BLaER1 (cell line): Measurements from ENCODE around the gene NSUN6.
"Not testable (repeated sequence)": the region's sequence is repeated elsewhere in the genome, so short reads cannot be mapped to it uniquely, and the experiment has no call there.

Experiments used
- H3K27ac ChIP-seq: shearing (Covaris generic); formaldehyde crosslinking; 2 replicates; pipeline ENCODE4 v1.8.1; 2022
- H3K27me3 ChIP-seq: shearing (Covaris generic); formaldehyde crosslinking; 2 replicates; pipeline ENCODE4 v1.8.1; 2022
- H3K36me3 ChIP-seq: shearing (Covaris generic); formaldehyde crosslinking; 2 replicates; pipeline ENCODE4 v1.8.1; 2022
- H3K4me1 ChIP-seq: shearing (Covaris generic); formaldehyde crosslinking; 2 replicates; pipeline ENCODE4 v1.8.1; 2022
- H3K4me2 ChIP-seq: shearing (Covaris generic); formaldehyde crosslinking; 2 replicates; pipeline ENCODE4 v1.8.1; 2022
- H3K4me3 ChIP-seq: shearing (Covaris generic); formaldehyde crosslinking; 2 replicates; pipeline ENCODE4 v1.8.1; 2022
- H3K9ac ChIP-seq: shearing (Covaris generic); formaldehyde crosslinking; 2 replicates; pipeline ENCODE4 v1.8.1; 2022
- H3K9me3 ChIP-seq: shearing (Covaris generic); formaldehyde crosslinking; 2 replicates; pipeline ENCODE4 v1.8.1; 2022
- H4K20me1 ChIP-seq: shearing (Covaris generic); formaldehyde crosslinking; 2 replicates; pipeline ENCODE4 v1.8.1; 2022
- Cebpa-rat ChIP-seq: shearing (Covaris generic); IDR thresholded peaks from 2 replicates; pipeline ENCODE4 v1.8.1; 2022

The NSUN6 gene

GRCh38 chr10:18583575-18584270 lies 67.7 kb downstream of the NSUN6 start:
- Histone ChIP-seq H3K4me3 (peak overlapping the region; percentile 52), H3K9ac (peak overlapping the region; percentile 69; the same call in 1 of the 2 replicates), H4K20me1 (no peaks in the 10 kb centered on the region), H3K9me3 (peaks cover 66% of the 10 kb centered on the region), H3K27ac (peak overlapping the region; percentile 83), H3K27me3 (no peaks in the 10 kb centered on the region), H3K36me3 (peaks cover 70% of the 10 kb centered on the region), H3K4me2 (peak overlapping the region; percentile 84), H3K4me1 (peaks cover 50% of the 10 kb centered on the region)
- no peak for TF ChIP-seq Cebpa-rat

- H3K36me3 ChIP-seq = peaks cover 70% of the 10 kb centered on the region
- peaks cover 66% of the 10 kb centered on the region for H3K9me3 ChIP-seq
- H4K20me1 ChIP-seq = no peaks in the 10 kb centered on the region
- TF ChIP-seq Cebpa-rat = no peak
- H3K4me1 ChIP-seq = peaks cover 50% of the 10 kb centered on the region
- H3K27ac ChIP-seq = peak overlapping the region; percentile 83
- H3K4me3 ChIP-seq = peak overlapping the region; percentile 52
- H3K9ac ChIP-seq = peak overlapping the region; percentile 69
- peak overlapping the region; percentile 84 for H3K4me2 ChIP-seq
- H3K27me3 ChIP-seq = no peaks in the 10 kb centered on the region
These were observed 68.6 kb downstream of the NSUN6 start for GRCh38 chr10:18582803-18583202.

- no peak overlapping the region for H3K9ac ChIP-seq
- no peaks in the 10 kb centered on the region for H4K20me1 ChIP-seq
- H3K36me3 ChIP-seq = peaks cover 77% of the 10 kb centered on the region
- no peak overlapping the region for H3K4me2 ChIP-seq
- H3K27ac ChIP-seq = no peak overlapping the region
- no peaks in the 10 kb centered on the region for H3K27me3 ChIP-seq
- H3K4me1 ChIP-seq = peaks cover 34% of the 10 kb centered on the region
- no peak overlapping the region for H3K4me3 ChIP-seq
- peaks cover 47% of the 10 kb centered on the region for H3K9me3 ChIP-seq
- no peak for TF ChIP-seq Cebpa-rat
These were observed 73.3 kb downstream of the NSUN6 start for GRCh38 chr10:18577823-18578685.

DNA sequence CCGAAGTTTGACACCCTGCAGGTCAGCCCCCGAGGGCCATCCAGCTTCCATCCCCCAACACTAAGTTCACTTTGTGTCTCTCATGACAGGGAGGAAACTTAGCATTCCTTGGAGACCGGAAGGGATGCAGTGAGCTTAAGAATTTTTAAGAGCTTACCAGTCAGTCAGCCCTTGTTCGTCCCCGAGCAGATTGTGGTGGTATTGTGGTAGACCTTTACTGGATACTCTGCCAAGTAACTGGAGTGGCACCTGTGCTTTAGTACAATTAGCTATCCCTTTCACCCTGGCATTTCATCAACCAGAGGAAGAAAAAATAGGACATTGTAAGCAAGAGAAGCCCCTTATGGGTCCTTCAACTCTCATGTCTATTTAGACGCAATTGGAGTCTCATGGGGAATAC lies 74.8 kb downstream of the NSUN6 start:
- no peak overlapping the region for H3K27ac ChIP-seq
- no peak overlapping the region for H3K9ac ChIP-seq
- peaks cover 90% of the 10 kb centered on the region for H3K36me3 ChIP-seq
- H4K20me1 ChIP-seq = no peaks in the 10 kb centered on the region
- H3K27me3 ChIP-seq = no peaks in the 10 kb centered on the region
- no peak overlapping the region for H3K4me2 ChIP-seq
- no peak overlapping the region for H3K4me3 ChIP-seq
- peaks cover 21% of the 10 kb centered on the region for H3K4me1 ChIP-seq
- peaks cover 62% of the 10 kb centered on the region for H3K9me3 ChIP-seq
- no peak for TF ChIP-seq Cebpa-rat

DNA sequence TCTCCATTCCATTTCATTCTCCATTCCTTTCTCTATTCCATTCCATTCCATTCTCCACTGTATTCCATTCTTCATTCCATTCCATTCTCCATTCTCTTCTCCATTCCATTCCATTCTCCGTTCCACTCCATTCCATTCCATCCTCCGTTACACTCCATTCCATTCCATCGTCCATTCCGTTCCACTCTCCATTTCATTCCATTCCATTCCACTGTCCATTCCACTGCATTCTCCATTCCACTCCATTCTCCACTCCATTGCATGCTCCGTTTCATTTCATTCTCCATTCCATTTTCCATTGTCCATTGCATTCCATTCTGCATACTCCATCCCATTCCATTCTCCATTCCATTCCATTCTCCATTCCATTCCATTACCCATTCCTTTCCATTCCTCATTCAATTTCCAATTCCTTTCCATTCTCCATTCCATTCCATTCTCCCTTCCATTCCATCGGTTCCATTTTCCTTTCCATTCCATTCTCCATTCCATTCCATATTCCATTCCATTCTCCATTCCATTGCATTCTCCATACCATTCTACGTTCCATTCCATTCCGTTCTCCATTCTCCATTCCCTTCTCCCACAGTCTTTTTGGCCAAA lies 78.3 kb downstream of the NSUN6 start:
- Histone ChIP-seq H3K36me3 (peaks cover 78% of the 10 kb centered on the region), H3K27ac (no peak overlapping the region), H3K4me2 (no peak overlapping the region), H3K4me1 (no peaks in the 10 kb centered on the region), H3K9ac (no peak overlapping the region), H3K4me3 (no peak overlapping the region), H3K9me3 (peaks cover 75% of the 10 kb centered on the region), H3K27me3 (no peaks in the 10 kb centered on the region), H4K20me1 (no peaks in the 10 kb centered on the region)
- no peak for TF ChIP-seq Cebpa-rat

DNA sequence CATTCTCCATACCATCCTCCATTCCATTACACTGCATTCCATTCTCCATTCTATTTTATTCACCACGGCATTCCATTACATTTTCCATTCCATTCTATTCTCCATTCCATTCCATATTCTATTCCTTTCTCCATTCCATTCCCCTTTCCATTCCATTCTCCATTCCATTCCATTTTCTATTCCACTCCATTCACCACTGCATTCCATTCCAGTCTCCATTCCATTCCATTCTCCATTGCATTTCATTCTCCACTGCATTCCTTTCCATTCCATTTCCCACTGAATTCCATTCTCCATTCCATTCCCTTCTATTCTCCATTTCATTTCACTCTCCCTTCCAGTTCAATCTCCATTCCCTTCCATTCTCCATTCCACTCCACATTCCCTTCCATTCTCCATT lies 79.6 kb downstream of the NSUN6 start:
- Histone ChIP-seq H3K36me3 (peaks cover 75% of the 10 kb centered on the region), H3K4me3 (no peak overlapping the region), H3K4me2 (no peak overlapping the region), H4K20me1 (no peaks in the 10 kb centered on the region), H3K9me3 (peaks cover 75% of the 10 kb centered on the region), H3K4me1 (no peaks in the 10 kb centered on the region), H3K27ac (no peak overlapping the region), H3K27me3 (no peaks in the 10 kb centered on the region), H3K9ac (no peak overlapping the region)
- no peak for TF ChIP-seq Cebpa-rat

- Histone ChIP-seq H3K9ac (no peak overlapping the region), H3K4me2 (no peak overlapping the region), H3K9me3 (peaks cover 78% of the 10 kb centered on the region), H3K4me1 (no peaks in the 10 kb centered on the region), H3K36me3 (peaks cover 69% of the 10 kb centered on the region), H3K27me3 (no peaks in the 10 kb centered on the region), H3K4me3 (no peak overlapping the region), H4K20me1 (no peaks in the 10 kb centered on the region), H3K27ac (no peak overlapping the region)
- no peak for TF ChIP-seq Cebpa-rat
These were observed 80.3 kb downstream of the NSUN6 start for GRCh38 chr10:18571076-18571475.

DNA sequence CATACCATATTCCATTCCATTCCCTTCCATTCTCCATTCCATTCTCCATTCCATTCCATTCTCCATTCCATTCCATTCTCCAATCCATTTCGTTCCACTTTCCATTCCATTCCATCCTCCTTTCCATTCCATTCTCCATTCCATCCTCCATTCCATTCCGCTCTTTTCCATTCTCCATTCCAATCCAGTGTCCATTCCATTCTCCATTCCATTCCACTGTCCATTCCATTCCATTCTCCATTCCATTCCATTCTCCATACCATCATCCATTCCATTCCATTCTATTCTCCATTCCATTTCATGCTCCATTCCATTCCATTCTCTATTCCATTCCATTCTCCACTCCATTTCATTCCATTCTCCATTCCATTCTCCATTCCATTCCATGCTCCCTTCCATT lies 81.0 kb downstream of the NSUN6 start:
- Histone ChIP-seq H3K36me3 (peaks cover 67% of the 10 kb centered on the region), H3K9me3 (peaks cover 84% of the 10 kb centered on the region)

GRCh38 chr10:18567343-18567856 lies 84.0 kb downstream of the NSUN6 start:
- no peaks in the 10 kb centered on the region for H3K4me1 ChIP-seq
- H4K20me1 ChIP-seq = no peaks in the 10 kb centered on the region
- H3K9ac ChIP-seq = no peak overlapping the region
- H3K27me3 ChIP-seq = no peaks in the 10 kb centered on the region
- no peak overlapping the region for H3K4me3 ChIP-seq
- H3K27ac ChIP-seq = no peak overlapping the region
- no peak for TF ChIP-seq Cebpa-rat
- H3K36me3 ChIP-seq = peaks cover 55% of the 10 kb centered on the region
- no peak overlapping the region for H3K4me2 ChIP-seq
- peaks cover 99% of the 10 kb centered on the region for H3K9me3 ChIP-seq

More for the DNA sequence above, 81.0 kb downstream of the NSUN6 start:
- not testable (repeated sequence) for H3K27ac ChIP-seq, H3K9ac ChIP-seq, H4K20me1 ChIP-seq, H3K27me3 ChIP-seq, H3K4me3 ChIP-seq, H3K4me1 ChIP-seq, H3K4me2 ChIP-seq

GRCh38 chr10:18566177-18566576 lies 85.2 kb downstream of the NSUN6 start:
- H3K36me3 ChIP-seq = peaks cover 54% of the 10 kb centered on the region

More at GRCh38 chr10:18566177-18566576, 85.2 kb downstream of the NSUN6 start:
- H3K4me1 ChIP-seq = no peaks in the 10 kb centered on the region
- H3K4me3 ChIP-seq = no peak overlapping the region
- H3K9me3 ChIP-seq = peaks cover 96% of the 10 kb centered on the region
- H3K4me2 ChIP-seq = no peak overlapping the region
- H4K20me1 ChIP-seq = no peaks in the 10 kb centered on the region
- no peaks in the 10 kb centered on the region for H3K27me3 ChIP-seq
- no peak overlapping the region for H3K27ac ChIP-seq
- H3K9ac ChIP-seq = no peak overlapping the region
- TF ChIP-seq Cebpa-rat = no peak
